ENCODE measurements around the gene ZNF281. TPM values are rescaled to one million over a fixed set of nuclear protein-coding genes. Genes with fewer than 3 reads are reported as not detected.
"Not testable (repeated sequence)": the region's sequence is repeated elsewhere in the genome, so short reads cannot be mapped to it uniquely, and the experiment has no call there.

ZNF281 gene
- total RNA-seq, 1 experiment from 2014 or later, result 22.3 TPM

DNA sequence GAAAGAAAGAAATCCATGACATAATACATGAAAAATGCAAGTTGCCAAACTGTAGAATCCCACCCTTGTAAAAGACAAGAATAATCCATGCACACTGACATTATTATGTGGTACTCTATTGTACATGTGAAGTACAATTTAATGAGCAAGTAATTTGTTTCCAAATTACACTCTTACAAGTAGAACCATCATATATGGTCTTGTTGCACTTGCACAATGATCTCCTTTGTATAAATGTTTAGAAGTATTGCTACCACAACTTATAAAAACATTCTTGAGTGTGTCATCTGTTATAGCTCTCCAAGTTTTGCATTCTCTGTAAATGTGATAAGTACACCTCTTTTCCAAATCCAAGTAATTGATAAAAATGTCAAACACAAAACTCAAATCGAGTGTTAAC is 29.1 kb upstream of the ZNF281 start:
- ChIA-PET POLR2A (interaction anchor here (1.2 to 1.3 kb wide), 2 partner anchors 11 to 23 kb away, joined by 4 to 7 read pairs; no protein-coding TSS in a partner anchor), CTCF (no interaction called here)
- H3K9me3 Mint-ChIP-seq (ENCODE audit: unreplicated experiment), result no peaks in the 10 kb centered on the region
- no peaks in the 10 kb centered on the region for H3K36me3 Mint-ChIP-seq (ENCODE audit: insufficient read depth, unreplicated experiment)
- intact Hi-C loops (cut with micrococcal nuclease), result no loop called here
- DNase-seq (ENCODE audit: unreplicated experiment), result no peak
- H3K4me1 Mint-ChIP-seq (ENCODE audit: insufficient read depth, unreplicated experiment), result peaks cover 5% of the 10 kb centered on the region
- H3K27me3 Mint-ChIP-seq (ENCODE audit: insufficient read depth, unreplicated experiment), result no peaks in the 10 kb centered on the region
- no TSS peak for BruUV-seq (replicated peaks)
- no peak overlapping the region for H3K27ac Mint-ChIP-seq (ENCODE audit: low read depth, unreplicated experiment)
- H3K4me3 Mint-ChIP-seq (ENCODE audit: unreplicated experiment), result no peak overlapping the region
- TF ChIP-seq, protein P1, sequence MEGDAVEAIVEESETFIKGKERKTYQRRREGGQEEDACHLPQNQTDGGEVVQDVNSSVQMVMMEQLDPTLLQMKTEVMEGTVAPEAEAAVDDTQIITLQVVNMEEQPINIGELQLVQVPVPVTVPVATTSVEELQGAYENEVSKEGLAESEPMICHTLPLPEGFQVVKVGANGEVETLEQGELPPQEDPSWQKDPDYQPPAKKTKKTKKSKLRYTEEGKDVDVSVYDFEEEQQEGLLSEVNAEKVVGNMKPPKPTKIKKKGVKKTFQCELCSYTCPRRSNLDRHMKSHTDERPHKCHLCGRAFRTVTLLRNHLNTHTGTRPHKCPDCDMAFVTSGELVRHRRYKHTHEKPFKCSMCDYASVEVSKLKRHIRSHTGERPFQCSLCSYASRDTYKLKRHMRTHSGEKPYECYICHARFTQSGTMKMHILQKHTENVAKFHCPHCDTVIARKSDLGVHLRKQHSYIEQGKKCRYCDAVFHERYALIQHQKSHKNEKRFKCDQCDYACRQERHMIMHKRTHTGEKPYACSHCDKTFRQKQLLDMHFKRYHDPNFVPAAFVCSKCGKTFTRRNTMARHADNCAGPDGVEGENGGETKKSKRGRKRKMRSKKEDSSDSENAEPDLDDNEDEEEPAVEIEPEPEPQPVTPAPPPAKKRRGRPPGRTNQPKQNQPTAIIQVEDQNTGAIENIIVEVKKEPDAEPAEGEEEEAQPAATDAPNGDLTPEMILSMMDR (IDR thresholded peaks at IDR 0.05; ENCODE audit: unreplicated experiment), result no peak

DNA sequence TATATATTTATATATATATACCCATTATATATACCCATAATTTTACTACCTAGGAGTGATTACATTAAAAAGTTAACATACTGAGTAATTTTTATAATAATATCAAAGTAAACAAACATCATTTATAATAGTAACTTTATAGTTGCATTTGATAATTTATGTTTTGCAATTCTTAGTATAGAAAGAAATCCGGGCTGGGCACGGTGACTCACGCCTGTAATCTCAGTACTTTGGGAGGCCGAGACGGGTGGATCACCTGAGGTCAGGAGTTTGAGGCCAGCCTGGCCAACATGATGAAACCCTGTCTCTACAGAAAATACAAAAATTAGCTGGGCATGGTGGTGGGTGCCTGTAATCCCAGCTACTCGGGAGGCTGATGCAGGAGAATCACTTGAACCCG is 28.6 kb upstream of the ZNF281 start:
- intact Hi-C loops (cut with micrococcal nuclease); BruUV-seq (replicated peaks); H3K9me3 Mint-ChIP-seq (ENCODE audit: unreplicated experiment); H3K27ac Mint-ChIP-seq (ENCODE audit: low read depth, unreplicated experiment); H3K36me3 Mint-ChIP-seq (ENCODE audit: insufficient read depth, unreplicated experiment); H3K27me3 Mint-ChIP-seq (ENCODE audit: insufficient read depth, unreplicated experiment); H3K4me3 Mint-ChIP-seq (ENCODE audit: unreplicated experiment); H3K4me1 Mint-ChIP-seq (ENCODE audit: insufficient read depth, unreplicated experiment): not testable (repeated sequence)
- POLR2A ChIA-PET, result interaction anchor here (0.7 to 1.3 kb wide), 5 partner anchors 9 to 40 kb away, joined by 3 to 7 read pairs (median 4); no protein-coding TSS in a partner anchor
- CTCF ChIA-PET, result interaction anchor here (0.6 to 1.0 kb wide), 4 partner anchors 24 to 257 kb away, joined by 3 to 6 read pairs (median 4); no protein-coding TSS in a partner anchor
- peak; percentile 51 for DNase-seq (ENCODE audit: unreplicated experiment)

DNA sequence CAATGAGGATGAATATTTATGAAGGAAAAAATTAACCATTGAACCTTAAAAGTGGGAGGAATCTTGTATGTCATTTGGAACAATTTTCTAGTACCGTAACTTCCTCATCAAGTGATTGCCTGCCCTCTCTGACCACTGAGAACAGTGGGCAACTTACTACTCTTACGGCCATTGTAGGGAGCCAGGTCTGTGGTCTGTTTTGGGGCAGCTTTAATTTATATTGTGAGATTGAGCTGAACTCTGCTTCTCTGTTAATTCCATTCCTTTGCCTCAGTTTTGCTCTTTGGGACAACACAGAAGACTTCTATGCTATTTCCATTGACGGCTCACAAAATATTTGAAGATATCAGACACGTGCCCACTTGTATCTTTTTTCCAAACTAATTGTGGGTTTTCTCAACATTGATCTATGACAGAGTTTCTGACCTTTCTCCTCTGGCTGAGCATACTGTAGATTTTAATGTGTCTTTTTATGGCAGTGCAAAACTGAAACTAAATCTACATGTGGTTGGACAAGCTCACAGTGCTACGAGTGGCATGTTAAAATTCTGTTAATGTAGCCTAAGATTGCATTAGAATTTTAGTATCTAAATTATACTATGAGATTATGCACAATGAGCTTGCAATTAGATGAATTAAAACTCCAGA is 27.8 kb upstream of the ZNF281 start:
- TF ChIP-seq, protein P1 (IDR thresholded peaks at IDR 0.05; ENCODE audit: unreplicated experiment), result no peak
- BruUV-seq (replicated peaks), result no TSS peak
- Mint-ChIP-seq H3K36me3 (ENCODE audit: insufficient read depth, unreplicated experiment) (no peaks in the 10 kb centered on the region), H3K9me3 (ENCODE audit: unreplicated experiment) (no peaks in the 10 kb centered on the region), H3K4me1 (ENCODE audit: insufficient read depth, unreplicated experiment) (peaks cover 5% of the 10 kb centered on the region), H3K4me3 (ENCODE audit: unreplicated experiment) (no peak overlapping the region), H3K27me3 (ENCODE audit: insufficient read depth, unreplicated experiment) (no peaks in the 10 kb centered on the region), H3K27ac (ENCODE audit: low read depth, unreplicated experiment) (no peak overlapping the region)
- ChIA-PET POLR2A (interaction anchor here (0.7 to 1.2 kb wide), 4 partner anchors 10 to 40 kb away, joined by 3 to 7 read pairs (median 4); no protein-coding TSS in a partner anchor), CTCF (interaction anchor here (0.6 to 1.0 kb wide), 4 partner anchors 23 to 256 kb away, joined by 3 to 6 read pairs (median 4); no protein-coding TSS in a partner anchor)
- intact Hi-C loops (cut with micrococcal nuclease), result no loop called here
- no peak for DNase-seq (ENCODE audit: unreplicated experiment)

DNA sequence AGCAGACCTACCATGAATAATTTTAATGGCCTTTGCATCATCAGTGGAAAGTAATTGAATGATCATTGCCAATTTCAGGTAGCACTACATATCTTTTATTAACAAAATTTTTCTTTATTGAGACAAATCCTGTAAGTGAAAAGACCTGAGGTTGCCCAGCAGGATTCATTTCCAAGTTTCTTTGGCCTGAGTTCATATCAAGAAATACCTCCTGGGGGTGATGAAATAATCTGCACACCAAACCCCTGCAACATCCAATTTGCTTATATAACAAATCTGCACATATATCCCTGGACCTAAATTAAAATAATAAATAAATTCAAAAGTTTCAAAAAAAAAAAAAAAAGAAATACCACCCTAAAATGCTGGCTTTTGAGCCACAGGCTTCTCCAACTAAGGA is 27.3 kb upstream of the ZNF281 start:
- BruUV-seq (replicated peaks), result no TSS peak
- Mint-ChIP-seq H3K27ac (ENCODE audit: low read depth, unreplicated experiment) (no peak overlapping the region), H3K4me1 (ENCODE audit: insufficient read depth, unreplicated experiment) (peaks cover 5% of the 10 kb centered on the region), H3K4me3 (ENCODE audit: unreplicated experiment) (no peak overlapping the region), H3K36me3 (ENCODE audit: insufficient read depth, unreplicated experiment) (no peaks in the 10 kb centered on the region), H3K27me3 (ENCODE audit: insufficient read depth, unreplicated experiment) (no peaks in the 10 kb centered on the region), H3K9me3 (ENCODE audit: unreplicated experiment) (no peaks in the 10 kb centered on the region)
- ChIA-PET POLR2A (no interaction called here), CTCF (interaction anchor here (0.8 kb wide), 1 partner anchor 12 kb away, joined by 3 read pairs; no protein-coding TSS in a partner anchor)
- no peak for DNase-seq (ENCODE audit: unreplicated experiment)
- intact Hi-C loops (cut with micrococcal nuclease), result no loop called here
- TF ChIP-seq, protein P1 (IDR thresholded peaks at IDR 0.05; ENCODE audit: unreplicated experiment), result no peak

Data from MCF 10A (cell line).